ENCODE data around the gene SPSB3.
"Not testable (repeated sequence)": the region's sequence is repeated elsewhere in the genome, so short reads cannot be mapped to it uniquely, and the experiment has no call there.

SPSB3 gene

GRCh38 chr16:1816396-1817275 is 34.3 kb upstream of the SPSB3 start:
- DNase-seq, result no peak

- DNase-seq, result no peak
Measured at GRCh38 chr16:1815461-1815860, 33.1 kb upstream of the SPSB3 start.

- no peak for DNase-seq
Measured at GRCh38 chr16:1812732-1813163, 30.4 kb upstream of the SPSB3 start.

GRCh38 chr16:1810536-1810935 is 28.2 kb upstream of the SPSB3 start:
- DNase-seq, result no peak

GRCh38 chr16:1810106-1810505 is 27.7 kb upstream of the SPSB3 start:
- no peak for DNase-seq

GRCh38 chr16:1809281-1809801 is 27.0 kb upstream of the SPSB3 start:
- no peak for DNase-seq

- DNase-seq, result no peak
Measured at GRCh38 chr16:1808691-1809090, 26.3 kb upstream of the SPSB3 start.

- no peak for DNase-seq
Measured at GRCh38 chr16:1807626-1808025, 25.3 kb upstream of the SPSB3 start.

GRCh38 chr16:1800701-1801100 is 18.3 kb upstream of the SPSB3 start:
- no peak for DNase-seq

- not testable (repeated sequence) for DNase-seq
Measured at GRCh38 chr16:1799263-1799662, 16.9 kb upstream of the SPSB3 start.

GRCh38 chr16:1794908-1795666 is 12.7 kb upstream of the SPSB3 start:
- no peak for DNase-seq

- no peak for DNase-seq
Measured at GRCh38 chr16:1794221-1794871, 12.0 kb upstream of the SPSB3 start.

GRCh38 chr16:1793578-1794220 is 11.3 kb upstream of the SPSB3 start, which contains the start of gene IGFALS:
Gene IGFALS (minus strand): TSS chr16:1793705. CDS start chr16:1793652, 53 bp downstream.
- no peak for DNase-seq

GRCh38 chr16:1792836-1793577 is 10.6 kb upstream of the SPSB3 start:
- no peak for DNase-seq

- no peak for DNase-seq
Measured at GRCh38 chr16:1791943-1792812, 9.8 kb upstream of the SPSB3 start.

- no peak for DNase-seq
Measured at GRCh38 chr16:1791256-1791942, 9.0 kb upstream of the SPSB3 start.

GRCh38 chr16:1790611-1791255 is 8.4 kb upstream of the SPSB3 start:
- DNase-seq, result no peak

- DNase-seq, result no peak
Measured at GRCh38 chr16:1790261-1790610, 7.9 kb upstream of the SPSB3 start.

- no peak for DNase-seq
Measured at GRCh38 chr16:1789643-1790045, 7.3 kb upstream of the SPSB3 start.

- DNase-seq, result no peak
Measured at GRCh38 chr16:1788708-1789100, 6.3 kb upstream of the SPSB3 start.

Measured in SW 1271 (cell line).